Esophagus muscularis mucosa (tissue), 4 donors: ENCODE data around the gene KRT37. TPM values are rescaled to one million over a fixed set of nuclear protein-coding genes. Genes with fewer than 3 reads are reported as not detected.

Experiments
- DNase-seq: peaks from one replicate; pipeline ENCODE4 v3.0.0-alpha.2; 2017; ENCODE audit errors: extremely low spot score
- H3K27ac ChIP-seq, 4 donors: fragments of 200-600 bp; sonication (generic); replicated peaks in 1 of 4; 1 replicate in 3 of 4; 2 replicates in 1 of 4; pipeline ENCODE4 v1.5.1; 2016 to 2019; ENCODE audit warnings: mild to moderate bottlenecking in 1 of 4
- H3K27me3 ChIP-seq, 4 donors: fragments of 200-600 bp; sonication (generic); one replicate each; pipeline versions ENCODE4 v1.5.1 to v1.6.0; 2016 to 2019
- H3K36me3 ChIP-seq, 4 donors: fragments of 200-600 bp; sonication (generic); one replicate each; pipeline ENCODE4 v1.5.1; 2016 to 2019
- H3K4me1 ChIP-seq, 4 donors: fragments of 200-600 bp; sonication (generic); one replicate each; pipeline ENCODE4 v1.5.1; 2016 to 2019
- H3K4me3 ChIP-seq, 4 donors: fragments of 200-600 bp; sonication (generic); 1 replicate in 2 of 4; 2 replicates in 2 of 4; pipeline ENCODE4 v1.5.1; 2016 to 2019; ENCODE audit warnings: mild to moderate bottlenecking in 4 of 4, moderate library complexity in 1 of 4
- H3K9me3 ChIP-seq, 4 donors: fragments of 200-600 bp; sonication (generic); 1 replicate in 3 of 4; 2 replicates in 1 of 4; pipeline ENCODE4 v1.5.1; 2016 to 2019
- EP300 ChIP-seq: sonication (generic); formaldehyde crosslinking; IDR thresholded peaks from one replicate; pipeline ENCODE4 v1.6.1; 2017; ENCODE audit warnings: antibody characterized with exemption
- POLR2A ChIP-seq: fragments of 450-650 bp; IDR thresholded peaks from one replicate; pipeline ENCODE4 v1.6.1; 2017; ENCODE audit warnings: antibody characterized with exemption, moderate library complexity, mild to moderate bottlenecking, low read depth
- POLR2AphosphoS5 ChIP-seq, 2 donors: sonication (generic); formaldehyde crosslinking; IDR thresholded peaks; one replicate each; pipeline ENCODE4 v1.6.1; 2017; ENCODE audit warnings: antibody characterized with exemption in 2 of 2
- WGBS: methylation state at CpG from one replicate; pipeline ENCODE4 v1.1.5; 2018; 5-methylcytosine and 5-hydroxymethylcytosine counted together
- intact Hi-C: fragments of 100-400 bp; cut with DNase I; formaldehyde crosslinking; loops from one replicate; pipeline ENCODE4 v1.15.1; 2023
- total RNA-seq, 4 donors: library from RNA; depleted of rRNA; stranded (reverse); fragments of >200 nt; gene quantifications; one replicate each; pipeline versions ENCODE4 v1.1.0 to v1.2.1, GENCODE V29; 2016
- TF ChIP-seq, protein P1 (sequence below), 3 experiments: fragments of 200-600 bp in 2 of 3; fragments of 450-650 bp in 1 of 3; sonication (generic) in 2 of 3; IDR thresholded peaks; one replicate each; pipeline ENCODE4 v1.5.1; 2017 to 2019; ENCODE audit warnings: antibody characterized with exemption in 3 of 3, mild to moderate bottlenecking in 2 of 3, moderate library complexity in 1 of 3

KRT37 gene
- total RNA-seq, 4 donors from 2014 or later, result not detected

DNA sequence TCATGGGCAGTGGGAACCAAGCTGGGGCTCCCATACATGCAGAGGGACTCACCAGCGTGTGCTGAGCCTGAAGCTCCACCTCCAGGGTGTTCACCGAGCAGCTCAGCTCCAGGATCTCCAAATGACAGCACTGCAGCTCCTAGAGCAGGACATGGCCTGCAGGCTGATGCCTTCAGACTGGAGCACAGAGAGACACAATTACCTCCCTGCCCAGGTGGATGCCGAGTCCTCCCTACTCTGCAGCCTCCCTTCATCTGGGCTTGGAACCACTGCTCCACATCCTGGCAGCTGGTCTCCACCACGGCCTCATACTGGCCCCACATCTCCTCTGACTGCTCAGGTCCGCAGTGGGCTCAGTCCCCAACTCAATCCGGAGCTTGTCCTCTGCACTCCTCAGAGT lies 24.6 kb upstream of the KRT37 start:
- Histone ChIP-seq H3K4me1 (no peaks in the 10 kb centered on the region), H3K27me3 (no peaks in the 10 kb centered on the region), H3K4me3 (no peak overlapping the region), H3K9me3 (peaks cover 0 to 4% (median 0%) of the 10 kb centered on the region in 4 donors), H3K27ac (no peak overlapping the region), H3K36me3 (no peaks in the 10 kb centered on the region)
- 86% methylated on average over 3 of the region's 6 CpGs for WGBS
- intact Hi-C loops, result no loop called here
- DNase-seq, result no peak
- TF ChIP-seq POLR2A (no peak), EP300 (no peak), POLR2AphosphoS5 (IDR thresholded peaks at IDR 0.05) (no peak)
- TF ChIP-seq, protein P1, sequence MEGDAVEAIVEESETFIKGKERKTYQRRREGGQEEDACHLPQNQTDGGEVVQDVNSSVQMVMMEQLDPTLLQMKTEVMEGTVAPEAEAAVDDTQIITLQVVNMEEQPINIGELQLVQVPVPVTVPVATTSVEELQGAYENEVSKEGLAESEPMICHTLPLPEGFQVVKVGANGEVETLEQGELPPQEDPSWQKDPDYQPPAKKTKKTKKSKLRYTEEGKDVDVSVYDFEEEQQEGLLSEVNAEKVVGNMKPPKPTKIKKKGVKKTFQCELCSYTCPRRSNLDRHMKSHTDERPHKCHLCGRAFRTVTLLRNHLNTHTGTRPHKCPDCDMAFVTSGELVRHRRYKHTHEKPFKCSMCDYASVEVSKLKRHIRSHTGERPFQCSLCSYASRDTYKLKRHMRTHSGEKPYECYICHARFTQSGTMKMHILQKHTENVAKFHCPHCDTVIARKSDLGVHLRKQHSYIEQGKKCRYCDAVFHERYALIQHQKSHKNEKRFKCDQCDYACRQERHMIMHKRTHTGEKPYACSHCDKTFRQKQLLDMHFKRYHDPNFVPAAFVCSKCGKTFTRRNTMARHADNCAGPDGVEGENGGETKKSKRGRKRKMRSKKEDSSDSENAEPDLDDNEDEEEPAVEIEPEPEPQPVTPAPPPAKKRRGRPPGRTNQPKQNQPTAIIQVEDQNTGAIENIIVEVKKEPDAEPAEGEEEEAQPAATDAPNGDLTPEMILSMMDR (IDR thresholded peaks at IDR 0.05), result no peak

DNA sequence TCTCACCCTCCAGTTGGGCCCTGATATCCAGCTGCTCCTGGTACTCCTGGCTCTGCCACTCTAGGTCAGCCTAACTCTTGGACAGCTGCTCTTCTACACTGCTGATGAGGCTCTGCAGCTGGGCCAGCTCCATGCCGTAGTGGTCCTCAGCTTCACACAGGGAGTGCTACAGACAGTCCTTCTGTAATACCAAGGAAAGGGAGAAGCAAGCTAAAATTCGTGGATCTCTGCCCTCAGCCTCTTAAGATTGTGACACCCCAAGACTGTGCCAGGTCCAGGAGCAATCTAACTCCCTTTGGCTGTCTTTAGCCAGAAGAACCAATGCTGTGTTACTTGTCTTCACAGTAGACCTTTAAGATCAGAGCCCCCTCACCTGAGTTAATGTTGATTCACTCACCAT lies 24.1 kb upstream of the KRT37 start:
- DNase-seq, result no peak
- H3K4me3 ChIP-seq, result no peak overlapping the region
- TF ChIP-seq, protein P1 (IDR thresholded peaks at IDR 0.05), result no peak
- no peak for TF ChIP-seq EP300
- no peak for TF ChIP-seq POLR2AphosphoS5 (IDR thresholded peaks at IDR 0.05)
- TF ChIP-seq POLR2A, result no peak
- 100% methylated on average over 2 of the region's 2 CpGs for WGBS
- H3K4me1 ChIP-seq, result no peaks in the 10 kb centered on the region
- H3K9me3 ChIP-seq, result peaks cover 0 to 4% (median 0%) of the 10 kb centered on the region in 4 donors
- H3K27ac ChIP-seq, result no peak overlapping the region
- intact Hi-C loops, result no loop called here
- H3K27me3 ChIP-seq, result no peaks in the 10 kb centered on the region
- H3K36me3 ChIP-seq, result no peaks in the 10 kb centered on the region

DNA sequence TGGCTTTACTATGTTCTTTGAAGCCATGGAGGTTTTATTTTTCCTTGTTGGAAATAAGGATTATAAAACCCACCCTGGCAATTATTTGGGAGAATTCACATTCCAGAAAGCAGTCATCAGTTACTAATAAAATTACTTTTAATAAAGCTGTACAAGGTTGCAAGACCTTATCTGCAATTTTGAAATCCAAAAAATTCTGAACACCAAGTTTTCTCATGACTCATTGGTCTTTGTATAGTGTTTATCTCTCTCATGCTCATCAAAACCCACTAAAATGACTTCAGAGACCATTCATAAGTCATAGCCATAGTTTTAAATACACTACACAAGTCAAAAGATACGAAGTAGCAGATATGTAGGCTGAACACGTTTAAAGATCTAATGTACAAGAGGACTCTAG lies 22.4 kb upstream of the KRT37 start:
- DNase-seq, result no peak
- Histone ChIP-seq H3K36me3 (no peaks in the 10 kb centered on the region), H3K4me3 (no peak overlapping the region), H3K4me1 (no peaks in the 10 kb centered on the region), H3K27ac (no peak overlapping the region), H3K27me3 (no peaks in the 10 kb centered on the region), H3K9me3 (peaks cover 0 to 4% (median 0%) of the 10 kb centered on the region in 4 donors)
- intact Hi-C loops, result no loop called here
- TF ChIP-seq, protein P1 (IDR thresholded peaks at IDR 0.05), result no peak
- TF ChIP-seq POLR2A, result no peak
- no peak for TF ChIP-seq EP300
- no peak for TF ChIP-seq POLR2AphosphoS5 (IDR thresholded peaks at IDR 0.05)
- WGBS, result 24% methylated on average over 2 of the region's 2 CpGs

DNA sequence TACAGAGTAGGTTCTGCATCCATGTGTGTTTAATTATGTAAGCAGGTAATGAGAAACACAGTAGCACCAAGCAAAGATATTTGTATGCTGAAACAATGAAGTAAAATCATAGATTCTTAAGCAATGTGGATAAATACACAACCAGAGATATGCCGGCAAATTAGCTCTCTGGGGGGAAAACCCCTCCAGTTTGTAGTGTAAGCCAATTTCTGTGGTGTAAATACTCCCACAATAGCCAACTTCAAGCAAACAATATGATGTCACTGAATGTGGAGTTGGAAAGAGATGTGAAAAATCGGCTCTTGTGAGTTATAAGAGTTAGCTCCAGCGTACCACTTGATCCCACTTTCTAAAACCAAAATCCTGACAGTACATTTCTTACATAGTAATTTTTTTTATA lies 20.3 kb upstream of the KRT37 start:
- no peak for TF ChIP-seq POLR2AphosphoS5 (IDR thresholded peaks at IDR 0.05)
- TF ChIP-seq, protein P1 (IDR thresholded peaks at IDR 0.05), result no peak
- TF ChIP-seq POLR2A, result no peak
- no peak for TF ChIP-seq EP300

DNA sequence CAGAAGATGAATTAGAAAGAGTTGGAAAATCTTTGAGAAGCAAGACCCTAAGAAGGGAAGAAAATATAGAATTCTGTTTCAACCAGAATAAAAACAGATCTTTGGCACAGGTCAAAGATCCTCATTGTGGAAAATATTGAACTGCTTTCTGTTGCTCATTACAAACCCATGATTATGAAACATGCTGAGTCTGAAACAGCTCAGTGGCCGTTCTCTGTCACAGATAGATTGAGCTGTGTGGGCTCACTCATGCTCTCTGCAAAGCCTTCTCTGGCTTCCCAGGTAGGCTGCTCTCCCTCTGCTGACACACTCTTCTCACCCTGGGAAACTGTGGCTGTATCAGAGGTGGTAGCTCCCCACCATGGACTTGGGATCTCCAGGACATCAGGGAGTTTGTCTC lies 19.8 kb upstream of the KRT37 start:
- Histone ChIP-seq H3K4me1 (no peaks in the 10 kb centered on the region), H3K4me3 (no peak overlapping the region), H3K9me3 (no peaks in the 10 kb centered on the region), H3K36me3 (no peaks in the 10 kb centered on the region), H3K27me3 (peaks cover 0 to 3% (median 0%) of the 10 kb centered on the region in 4 donors), H3K27ac (no peak overlapping the region)
- intact Hi-C loops, result no loop called here
- no peak for DNase-seq
- TF ChIP-seq, protein P1 (IDR thresholded peaks at IDR 0.05), result no peak
- TF ChIP-seq POLR2AphosphoS5 (IDR thresholded peaks at IDR 0.05) (no peak), EP300 (no peak), POLR2A (no peak)
- WGBS, result 43% methylated on average over 1 of the region's 1 CpG

More for the DNA sequence above, 20.3 kb upstream of the KRT37 start:
- Histone ChIP-seq H3K36me3 (no peaks in the 10 kb centered on the region), H3K27ac (no peak overlapping the region), H3K4me3 (no peak overlapping the region), H3K27me3 (peaks cover 0 to 3% (median 0%) of the 10 kb centered on the region in 4 donors), H3K4me1 (no peaks in the 10 kb centered on the region), H3K9me3 (no peaks in the 10 kb centered on the region)
- no peak for DNase-seq
- 60% methylated on average over 3 of the region's 3 CpGs for WGBS
- intact Hi-C loops, result no loop called here
